ENCODE results near the gene STK25.

GRCh38 chr2:241553981-241554380 lies 45.6 kb upstream of the STK25 start:
- TF ChIP-seq CTCF (IDR thresholded peaks at IDR 0.05; ENCODE audit: extremely low read depth in 1 of 2, insufficient read depth in 1 of 2, low read depth in 1 of 2, low read length in 2 of 2) (no peak), EZH2 (IDR thresholded peaks at IDR 0.05; ENCODE audit: borderline replicate concordance, low read depth, low read length, severe bottlenecking) (no peak), MAX (IDR thresholded peaks at IDR 0.05; ENCODE audit: insufficient read depth, insufficient read length) (no peak), POLR2A (IDR thresholded peaks at IDR 0.05; ENCODE audit: low read depth, low read length) (no peak), POLR2AphosphoS5 (IDR thresholded peaks at IDR 0.05; ENCODE audit: insufficient read depth, low read depth, low read length) (no peak), JUN (IDR thresholded peaks at IDR 0.05; ENCODE audit: borderline replicate concordance, insufficient read depth, insufficient read length, low read depth) (no peak), MYC (IDR thresholded peaks at IDR 0.05; ENCODE audit: low read depth, low read length) (no peak), GATA2 (IDR thresholded peaks at IDR 0.05; ENCODE audit: insufficient read depth, insufficient read length, low read depth, low read length) (no peak)
